SK-N-SH treated with all-trans-retinoic acid at 6 μM for 48 hours (cell line): ENCODE data around the gene BLM.

Source experiments
- ATAC-seq: fragments of 200-7000 bp; cut with Tn5 transposase; 3 replicates; pipeline ENCODE4 v1.9.1; 2020; ENCODE audit warnings: mild to moderate bottlenecking, moderate library complexity
- ARNTL ChIP-seq: fragments of 450-650 bp; formaldehyde crosslinking; IDR thresholded peaks from 2 replicates; pipeline ENCODE4 v1.5.0; 2020; ENCODE audit warnings: low read depth, mild to moderate bottlenecking, moderate library complexity, borderline replicate concordance
- BACH2 ChIP-seq: fragments of 250-450 bp; sonication (Bioruptor Pico); IDR thresholded peaks from 2 replicates; pipeline ENCODE4 v1.9.0; 2021; ENCODE audit warnings: mild to moderate bottlenecking, borderline replicate concordance
- CREB5 ChIP-seq: fragments of 250-450 bp; sonication (Bioruptor Pico); IDR thresholded peaks from 2 replicates; pipeline ENCODE4 v1.5.1; 2020; ENCODE audit warnings: low read depth, mild to moderate bottlenecking, moderate library complexity
- CSDC2 ChIP-seq: fragments of 250-450 bp; sonication (Bioruptor Pico); IDR thresholded peaks from 2 replicates; pipeline ENCODE4 v1.5.0; 2020; ENCODE audit warnings: mild to moderate bottlenecking, moderate library complexity
- CSRNP3 ChIP-seq: fragments of 250-450 bp; sonication (Bioruptor Pico); IDR thresholded peaks from 2 replicates; pipeline ENCODE4 v1.5.1; 2021; ENCODE audit warnings: mild to moderate bottlenecking, moderate library complexity
- ESRRG ChIP-seq: fragments of 250-450 bp; sonication (Bioruptor Pico); IDR thresholded peaks from 2 replicates; pipeline ENCODE4 v1.6.1; 2021; ENCODE audit warnings: mild to moderate bottlenecking
- GLIS3 ChIP-seq: fragments of 250-450 bp; sonication (Bioruptor Pico); IDR thresholded peaks from 2 replicates; pipeline ENCODE4 v1.5.0; 2020; ENCODE audit warnings: mild to moderate bottlenecking, moderate library complexity
- ISL1 ChIP-seq: fragments of 250-450 bp; sonication (Bioruptor Pico); IDR thresholded peaks from 2 replicates; pipeline ENCODE4 v2.1.2; 2022; ENCODE audit warnings: mild to moderate bottlenecking, moderate library complexity
- OSR1 ChIP-seq: fragments of 250-450 bp; sonication (Bioruptor Pico); IDR thresholded peaks from 2 replicates; pipeline ENCODE4 v1.8.0; 2022; ENCODE audit warnings: moderate library complexity, mild to moderate bottlenecking, inconsistent platforms
- POU6F1 ChIP-seq: fragments of 250-450 bp; sonication (Bioruptor Pico); IDR thresholded peaks from 2 replicates; pipeline ENCODE4 v1.8.0; 2021; ENCODE audit warnings: low read depth, mild to moderate bottlenecking, moderate library complexity, borderline replicate concordance
- PPARA ChIP-seq: fragments of 250-450 bp; sonication (Bioruptor Pico); IDR thresholded peaks from 2 replicates; pipeline ENCODE4 v1.5.0; 2020; ENCODE audit warnings: mild to moderate bottlenecking, borderline replicate concordance
- RARB ChIP-seq: fragments of 250-450 bp; sonication (Bioruptor Pico); IDR thresholded peaks from 2 replicates; pipeline ENCODE4 v1.8.0; 2021; ENCODE audit warnings: mild to moderate bottlenecking, moderate library complexity
- SNAI2 ChIP-seq: fragments of 250-450 bp; sonication (Bioruptor Pico); IDR thresholded peaks from 2 replicates; pipeline ENCODE4 v1.5.0; 2020; ENCODE audit warnings: mild to moderate bottlenecking, moderate library complexity
- TCF4 ChIP-seq: fragments of 250-450 bp; sonication (Bioruptor Pico); IDR thresholded peaks from 2 replicates; pipeline ENCODE4 v1.8.0; 2021; ENCODE audit warnings: mild to moderate bottlenecking, moderate library complexity, borderline replicate concordance
- TOX ChIP-seq: fragments of 250-450 bp; sonication (Bioruptor Pico); IDR thresholded peaks from 2 replicates; pipeline ENCODE4 v1.8.0; 2021; ENCODE audit warnings: mild to moderate bottlenecking, moderate library complexity, borderline replicate concordance
- TSHZ2 ChIP-seq: fragments of 250-450 bp; sonication (Bioruptor Pico); IDR thresholded peaks from 2 replicates; pipeline ENCODE4 v1.5.0; 2020; ENCODE audit warnings: mild to moderate bottlenecking, moderate library complexity
- ZC3H10 ChIP-seq: fragments of 250-450 bp; sonication (Bioruptor Pico); IDR thresholded peaks from 2 replicates; pipeline ENCODE4 v1.5.1; 2021; ENCODE audit warnings: mild to moderate bottlenecking, moderate library complexity
- ZFP3 ChIP-seq: fragments of 250-450 bp; sonication (Bioruptor Pico); IDR thresholded peaks from 2 replicates; pipeline ENCODE4 v1.5.0; 2020; ENCODE audit warnings: mild to moderate bottlenecking, moderate library complexity
- ZFP30 ChIP-seq: fragments of 450-650 bp; formaldehyde crosslinking; IDR thresholded peaks from 2 replicates; pipeline ENCODE4 v1.5.0; 2022; ENCODE audit warnings: mild to moderate bottlenecking, moderate library complexity
- ZNF565 ChIP-seq: fragments of 450-650 bp; formaldehyde crosslinking; conservative IDR thresholded peaks from 2 replicates; pipeline ENCODE4 v1.5.0; 2020; ENCODE audit warnings: low read depth, mild to moderate bottlenecking, moderate library complexity
- ZNF70 ChIP-seq: fragments of 450-650 bp; formaldehyde crosslinking; IDR thresholded peaks from 2 replicates; pipeline ENCODE4 v1.5.0; 2020; ENCODE audit warnings: mild to moderate bottlenecking, moderate library complexity
- ZNF8 ChIP-seq: fragments of 450-650 bp; formaldehyde crosslinking; IDR thresholded peaks from 2 replicates; pipeline ENCODE4 v1.5.0; 2020; ENCODE audit warnings: mild to moderate bottlenecking, moderate library complexity

The BLM gene

GRCh38 chr15:90789462-90789861, 72.3 kb downstream of the BLM start:
- ATAC-seq = no peak
- peak; percentile 24; the same call in 1 of the 2 replicates for TF ChIP-seq ISL1 (CRISPR knock-in tag)
- TF ChIP-seq ZFP3 (CRISPR knock-in tag) = no peak

- no peak for ATAC-seq
- no peak for TF ChIP-seq CSRNP3
- no peak for TF ChIP-seq ZNF70 (CRISPR knock-in tag)
- no peak for TF ChIP-seq ZC3H10 (CRISPR knock-in tag)
- TF ChIP-seq TSHZ2 (CRISPR knock-in tag) = no peak
- no peak for TF ChIP-seq RARB
- TF ChIP-seq BACH2 (CRISPR knock-in tag) = no peak
- TF ChIP-seq ZFP3 (CRISPR knock-in tag) = no peak
- no peak for TF ChIP-seq CREB5 (CRISPR knock-in tag)
- TF ChIP-seq ESRRG (CRISPR knock-in tag) = no peak
- TF ChIP-seq ISL1 (CRISPR knock-in tag) = no peak
- TF ChIP-seq PPARA (CRISPR knock-in tag) = no peak
- no peak for TF ChIP-seq ARNTL (CRISPR knock-in tag)
- TF ChIP-seq POU6F1 = no peak
- TF ChIP-seq CSDC2 (CRISPR knock-in tag) = no peak
- no peak for TF ChIP-seq GLIS3
- TF ChIP-seq ZFP30 (CRISPR knock-in tag) = no peak
- TF ChIP-seq TOX = no peak
- TF ChIP-seq TCF4 (CRISPR knock-in tag) = no peak
- no peak for TF ChIP-seq OSR1 (CRISPR knock-in tag)
- TF ChIP-seq SNAI2 (CRISPR knock-in tag) = no peak
Observed at GRCh38 chr15:90790057-90790456, 72.9 kb downstream of the BLM start.

- TF ChIP-seq CREB5 (CRISPR knock-in tag) = no peak
- TF ChIP-seq TCF4 (CRISPR knock-in tag) = no peak
- TF ChIP-seq ZNF565 = no peak
- no peak for TF ChIP-seq ZFP30 (CRISPR knock-in tag)
- TF ChIP-seq ZFP3 (CRISPR knock-in tag) = no peak
- no peak for TF ChIP-seq BACH2 (CRISPR knock-in tag)
- TF ChIP-seq ARNTL (CRISPR knock-in tag) = no peak
- TF ChIP-seq, all 23 proteins: peak for 0
- no peak for ATAC-seq
Observed at GRCh38 chr15:90790561-90790960, 73.4 kb downstream of the BLM start.

GRCh38 chr15:90794538-90794937, 77.4 kb downstream of the BLM start:
- TF ChIP-seq CREB5 (CRISPR knock-in tag) (no peak), SNAI2 (CRISPR knock-in tag) (no peak), PPARA (CRISPR knock-in tag) (no peak), CSRNP3 (no peak), ZFP30 (CRISPR knock-in tag) (no peak), POU6F1 (no peak), TOX (no peak), ZNF70 (CRISPR knock-in tag) (no peak), TCF4 (CRISPR knock-in tag) (no peak), RARB (no peak), ZNF8 (CRISPR knock-in tag) (no peak), OSR1 (CRISPR knock-in tag) (no peak), ISL1 (CRISPR knock-in tag) (no peak)
- ATAC-seq = no peak
